Embryonic facial prominence (tissue), 1 donor: ENCODE data around the gene SLC1A4.
A peak's percentile ranks its signal among the peaks of the same experiment; 100 is the strongest.
"Not testable (repeated sequence)": the region's sequence is repeated elsewhere in the genome, so short reads cannot be mapped to it uniquely, and the experiment has no call there.

Experiments used
- DNase-seq: peaks from one replicate; pipeline ENCODE4 v3.0.0-alpha.2; 2016; ENCODE audit errors: extremely low spot score

Gene SLC1A4

GRCh38 chr2:64989126-64989981, at the start of gene SLC1A4:
TSS of gene SLC1A4 (plus strand) at chr2:64989399. CDS start at chr2:64989644, 245 bp downstream.
- DNase-seq, result peak; percentile 67

- no peak for DNase-seq
These were observed 48.1 kb upstream of the SLC1A4 start for GRCh38 chr2:64941143-64941542.

GRCh38 chr2:64941801-64942200, 47.4 kb upstream of the SLC1A4 start:
- no peak for DNase-seq

GRCh38 chr2:64942693-64943092, 46.5 kb upstream of the SLC1A4 start:
- DNase-seq, result no peak

- no peak for DNase-seq
These were observed 45.6 kb upstream of the SLC1A4 start for GRCh38 chr2:64943387-64944150.

- no peak for DNase-seq
These were observed 44.7 kb upstream of the SLC1A4 start for GRCh38 chr2:64944484-64944883.

- no peak for DNase-seq
These were observed 43.0 kb upstream of the SLC1A4 start for GRCh38 chr2:64945973-64946768.

GRCh38 chr2:64946769-64947247, 42.4 kb upstream of the SLC1A4 start:
- DNase-seq, result no peak

GRCh38 chr2:64947885-64948284, 41.3 kb upstream of the SLC1A4 start:
- no peak for DNase-seq

- DNase-seq, result no peak
These were observed 38.7 kb upstream of the SLC1A4 start for GRCh38 chr2:64950226-64951160.

- no peak for DNase-seq
These were observed 37.8 kb upstream of the SLC1A4 start for GRCh38 chr2:64951306-64951953.

GRCh38 chr2:64952096-64952495, 37.1 kb upstream of the SLC1A4 start:
- no peak for DNase-seq

GRCh38 chr2:64952511-64953482, 36.4 kb upstream of the SLC1A4 start:
- no peak for DNase-seq

GRCh38 chr2:64955467-64955866, 33.7 kb upstream of the SLC1A4 start:
- no peak for DNase-seq

- DNase-seq, result no peak
These were observed 31.9 kb upstream of the SLC1A4 start for GRCh38 chr2:64957109-64957903.

- no peak for DNase-seq
These were observed 30.6 kb upstream of the SLC1A4 start for GRCh38 chr2:64958556-64958955.

- DNase-seq, result no peak
These were observed 28.4 kb upstream of the SLC1A4 start for GRCh38 chr2:64960819-64961218.

GRCh38 chr2:64963138-64963537, 26.1 kb upstream of the SLC1A4 start:
- not testable (repeated sequence) for DNase-seq
